Muscle layer of duodenum (tissue), 2 donors: ENCODE data around the gene SULT1A3.
"Not testable (repeated sequence)": the region's sequence is repeated elsewhere in the genome, so short reads cannot be mapped to it uniquely, and the experiment has no call there.

Source experiments
- H3K27ac ChIP-seq: one replicate; pipeline ENCODE4 v1.7.0; 2013; ENCODE audit warnings: mild to moderate bottlenecking, low read length
- H3K27me3 ChIP-seq: one replicate; pipeline ENCODE4 v1.7.0; 2013; ENCODE audit warnings: low read depth, mild to moderate bottlenecking, control low read depth, low read length
- H3K36me3 ChIP-seq, 2 donors: one replicate each; pipeline ENCODE4 v1.7.0; 2013; ENCODE audit warnings: low read length in 2 of 2, control low read depth in 1 of 2, mild to moderate bottlenecking in 1 of 2; ENCODE audit not compliant: insufficient read depth in 2 of 2, control insufficient read depth in 1 of 2
- H3K4me1 ChIP-seq, 2 donors: one replicate each; pipeline ENCODE4 v1.7.0; 2013; ENCODE audit warnings: low read length in 2 of 2, mild to moderate bottlenecking in 2 of 2, control low read depth in 1 of 2, moderate library complexity in 1 of 2; ENCODE audit not compliant: insufficient read depth in 2 of 2, control insufficient read depth in 1 of 2
- H3K4me3 ChIP-seq, 2 donors: one replicate each; pipeline ENCODE4 v1.7.0; 2013; ENCODE audit warnings: low read length in 2 of 2, low read depth in 1 of 2, mild to moderate bottlenecking in 1 of 2
- H3K9me3 ChIP-seq, 2 donors: one replicate each; pipeline ENCODE4 v1.7.0; 2013; ENCODE audit warnings: low read length in 2 of 2, control low read depth in 1 of 2, mild to moderate bottlenecking in 1 of 2; ENCODE audit not compliant: control insufficient read depth in 1 of 2
- donor health status: healthy.

SULT1A3 gene

GRCh38 chr16:30211414-30211813 lies 12.4 kb downstream of the SULT1A3 start:
- H3K9me3 ChIP-seq, H3K4me3 ChIP-seq, H3K4me1 ChIP-seq, H3K27me3 ChIP-seq, H3K36me3 ChIP-seq, H3K27ac ChIP-seq: not testable (repeated sequence)

GRCh38 chr16:30217082-30217481 lies 18.0 kb downstream of the SULT1A3 start:
- H3K36me3 ChIP-seq, H3K27ac ChIP-seq, H3K9me3 ChIP-seq, H3K4me3 ChIP-seq, H3K4me1 ChIP-seq, H3K27me3 ChIP-seq: not testable (repeated sequence)

- not testable (repeated sequence) for H3K36me3 ChIP-seq, H3K27ac ChIP-seq, H3K4me3 ChIP-seq, H3K27me3 ChIP-seq, H3K4me1 ChIP-seq, H3K9me3 ChIP-seq
Measured at GRCh38 chr16:30248379-30248778, 49.3 kb downstream of the SULT1A3 start, which contains the start of gene NPIPB13. Gene NPIPB13, minus strand, starts transcription at chr16:30248479. Its CDS starts 2,906 bp downstream, at chr16:30245573.
